H1 (cell line): Measurements from ENCODE around the gene ZNF423. TPM values are rescaled to one million over a fixed set of nuclear protein-coding genes. Genes with fewer than 3 reads are reported as not detected.

Experiments used
- CTCF ChIA-PET: fragments of 300-600 bp; sonication (Branson Sonifier 250); formaldehyde crosslinking; loops from one replicate; lab custom pipeline; 2021; ENCODE audit not compliant: partially characterized antibody; lab: Charles Lee
- POLR2A ChIA-PET: fragments of 300-600 bp; sonication (Branson Sonifier 250); formaldehyde crosslinking; loops from one replicate; lab custom pipeline; 2021; ENCODE audit warnings: inconsistent platforms; ENCODE audit not compliant: partially characterized antibody; lab: Charles Lee
- DNase-seq, 2 experiments: peaks; one replicate each; pipeline versions ENCODE4 v3.0.0 to v3.0.0-alpha.2; 2010 to 2022; ENCODE audit warnings: low spot score in 2 of 2, low read depth in 1 of 2, mixed read lengths in 1 of 2
- FAIRE-seq: peaks from 2 replicates; lab custom pipeline; 2011; peaks lifted over from hg19 to GRCh38; lab: Jason Lieb, UNC
- H2AFZ ChIP-seq: 2 replicates; pipeline ENCODE4 v1.8.1; 2012; ENCODE audit warnings: low read length, inconsistent platforms
- H2AK5ac ChIP-seq: 2 replicates; pipeline ENCODE4 v1.6.1; 2013; ENCODE audit warnings: low read depth, low read length
- H2BK120ac ChIP-seq: replicated peaks from 2 replicates; pipeline ENCODE3; 2013; ENCODE audit warnings: low read depth, low read length, inconsistent platforms
- H2BK12ac ChIP-seq: 2 replicates; pipeline ENCODE4 v1.6.1; 2013; ENCODE audit warnings: low read depth, low read length
- H2BK15ac ChIP-seq: 2 replicates; pipeline ENCODE4 v1.6.1; 2013; ENCODE audit warnings: low read length
- H2BK20ac ChIP-seq: 2 replicates; pipeline ENCODE4 v1.6.1; 2013; ENCODE audit warnings: low read length
- H2BK5ac ChIP-seq: 2 replicates; pipeline ENCODE4 v1.6.1; 2013; ENCODE audit warnings: low read depth, low read length
- H3K14ac ChIP-seq: 2 replicates; pipeline ENCODE4 v1.6.1; 2013; ENCODE audit warnings: inconsistent platforms; ENCODE audit not compliant: insufficient read length
- H3K18ac ChIP-seq: 2 replicates; pipeline ENCODE4 v1.6.1; 2013; ENCODE audit warnings: low read length; ENCODE audit errors: extremely low read depth
- H3K23ac ChIP-seq: 2 replicates; pipeline ENCODE4 v1.6.1; 2013; ENCODE audit warnings: inconsistent platforms; ENCODE audit not compliant: insufficient read length
- H3K23me2 ChIP-seq: 2 replicates; pipeline ENCODE4 v1.6.1; 2013; ENCODE audit warnings: low read depth, low read length
- H3K27ac ChIP-seq: 2 replicates; pipeline ENCODE4 v1.6.1; 2011; ENCODE audit warnings: low read depth, low read length, inconsistent platforms
- H3K27me3 ChIP-seq, 4 experiments: replicated peaks in 1 of 4; 1 replicate in 1 of 4; 2 replicates in 3 of 4; pipeline versions ENCODE4 v1.6.1 to v1.8.1; 2011 to 2013; ENCODE audit warnings: low read length in 3 of 4, mild to moderate bottlenecking in 3 of 4, inconsistent platforms in 2 of 4, mixed read lengths in 2 of 4, moderate library complexity in 1 of 4; ENCODE audit not compliant: control insufficient read depth in 3 of 4, insufficient read depth in 3 of 4; ENCODE audit errors: extremely low read depth in 1 of 4
- H3K36me3 ChIP-seq, 4 experiments: 2 replicates each; pipeline versions ENCODE4 v1.6.1 to v1.8.1; 2011 to 2013; ENCODE audit warnings: mild to moderate bottlenecking in 4 of 4, low read length in 3 of 4, moderate library complexity in 2 of 4, control low read depth in 1 of 4, inconsistent platforms in 1 of 4; ENCODE audit not compliant: insufficient read depth in 4 of 4, control insufficient read depth in 2 of 4
- H3K4ac ChIP-seq: replicated peaks from 2 replicates; pipeline ENCODE3; 2013; ENCODE audit warnings: low read length, low read depth, mixed read lengths, inconsistent platforms; ENCODE audit not compliant: insufficient read length
- H3K4me1 ChIP-seq, 4 experiments: replicated peaks in 1 of 4; 1 replicate in 1 of 4; 2 replicates in 3 of 4; pipeline versions ENCODE4 v1.6.1 to v1.8.1; 2011 to 2013; ENCODE audit warnings: low read length in 3 of 4, inconsistent platforms in 2 of 4, mixed read lengths in 1 of 4; ENCODE audit not compliant: insufficient read depth in 4 of 4, control insufficient read depth in 3 of 4
- H3K4me2 ChIP-seq, 2 experiments: 2 replicates each; pipeline versions ENCODE4 v1.6.1 to v1.8.1; 2011 to 2013; ENCODE audit warnings: low read depth in 2 of 2, low read length in 2 of 2, control low read depth in 1 of 2, inconsistent platforms in 1 of 2, mild to moderate bottlenecking in 1 of 2; ENCODE audit not compliant: insufficient read depth in 1 of 2
- H3K4me3 ChIP-seq, 4 experiments: fragments of 200-600, 300-600 bp in 1 of 4; sonication (generic), shearing (Covaris generic), sonication (Bioruptor Twin) in 1 of 4; 2 replicates each; pipeline versions ENCODE4 v1.5.1 to v1.8.1; 2011 to 2016; ENCODE audit warnings: low read length in 4 of 4, low read depth in 3 of 4, control low read depth in 2 of 4, inconsistent platforms in 2 of 4, mild to moderate bottlenecking in 2 of 4, mixed read lengths in 1 of 4, moderate library complexity in 1 of 4; ENCODE audit not compliant: insufficient read depth in 2 of 4; ENCODE audit errors: extremely low read depth in 1 of 4
- H3K56ac ChIP-seq: replicated peaks from 2 replicates; pipeline ENCODE3; 2013; ENCODE audit warnings: low read depth, mild to moderate bottlenecking, mixed read lengths, low read length, inconsistent platforms; ENCODE audit not compliant: insufficient read length
- H3K79me1 ChIP-seq: 2 replicates; pipeline ENCODE4 v1.6.1; 2013; ENCODE audit warnings: low read depth, low read length, control low read depth
- H3K79me2 ChIP-seq, 2 experiments: 2 replicates each; pipeline versions ENCODE4 v1.6.1 to v1.8.1; 2012 to 2013; ENCODE audit warnings: low read length in 2 of 2, mild to moderate bottlenecking in 2 of 2, inconsistent platforms in 1 of 2; ENCODE audit not compliant: insufficient read depth in 2 of 2, control insufficient read depth in 1 of 2
- H3K9ac ChIP-seq, 4 experiments: replicated peaks in 1 of 4; 1 replicate in 1 of 4; 2 replicates in 3 of 4; pipeline versions ENCODE4 v1.6.1 to v1.8.1; 2011 to 2013; ENCODE audit warnings: low read depth in 3 of 4, low read length in 3 of 4, control low read depth in 2 of 4, mild to moderate bottlenecking in 2 of 4, moderate library complexity in 2 of 4, inconsistent platforms in 1 of 4; ENCODE audit errors: extremely low read depth in 1 of 4
- H3K9me3 ChIP-seq, 2 experiments: 2 replicates each; pipeline versions ENCODE4 v1.6.1 to v1.8.1; 2012 to 2013; ENCODE audit warnings: mild to moderate bottlenecking in 2 of 2, moderate library complexity in 2 of 2, control low read depth in 1 of 2, inconsistent platforms in 1 of 2, low read depth in 1 of 2, low read length in 1 of 2, mixed read lengths in 1 of 2; ENCODE audit not compliant: insufficient read depth in 2 of 2
- H4K20me1 ChIP-seq, 2 experiments: replicated peaks in 1 of 2; 2 replicates each; pipeline versions ENCODE3 to v1.8.1; 2011 to 2013; ENCODE audit warnings: inconsistent platforms in 2 of 2, low read length in 2 of 2, mild to moderate bottlenecking in 1 of 2; ENCODE audit not compliant: insufficient read depth in 2 of 2, control insufficient read depth in 1 of 2
- H4K5ac ChIP-seq: 2 replicates; pipeline ENCODE4 v1.6.1; 2013; ENCODE audit warnings: low read length, low read depth, mixed read lengths, inconsistent platforms; ENCODE audit not compliant: insufficient read length
- H4K8ac ChIP-seq: 2 replicates; pipeline ENCODE4 v1.8.0; 2013; ENCODE audit warnings: mild to moderate bottlenecking, moderate library complexity, low read length, inconsistent platforms; ENCODE audit not compliant: insufficient read depth; ENCODE audit errors: extremely low read depth
- H4K91ac ChIP-seq: replicated peaks from 2 replicates; pipeline ENCODE3; 2013; ENCODE audit warnings: low read length, mixed read lengths, inconsistent platforms; ENCODE audit not compliant: insufficient read length
- CBX5 ChIP-seq: fragments of 300-800, 300-1000 bp; sonication (generic); IDR thresholded peaks from 2 replicates; pipeline ENCODE4 v1.7.1; 2016; ENCODE audit warnings: antibody characterized with exemption, low read length, low read depth
- CBX8 ChIP-seq: fragments of 300-800, 300-1000 bp; sonication (generic); IDR thresholded peaks from 2 replicates; pipeline ENCODE4 v1.7.1; 2016; ENCODE audit warnings: low read depth, low read length, borderline replicate concordance
- CHD2 ChIP-seq: IDR thresholded peaks from 2 replicates; pipeline ENCODE4 v1.6.1; 2012; ENCODE audit warnings: low read length, improper control_type of control experiment
- GTF2F1 ChIP-seq: IDR thresholded peaks from 2 replicates; pipeline ENCODE4 v1.6.1; 2012; ENCODE audit warnings: low read depth, low read length, improper control_type of control experiment, borderline replicate concordance
- NANOG ChIP-seq: IDR thresholded peaks from 2 replicates; pipeline ENCODE4 v1.6.1; 2011; ENCODE audit warnings: low read length, low read depth, mild to moderate bottlenecking, inconsistent platforms; ENCODE audit not compliant: insufficient read depth, poor library complexity, severe bottlenecking
- NRF1 ChIP-seq: IDR thresholded peaks from 2 replicates; pipeline ENCODE4 v1.6.1; 2011; ENCODE audit warnings: mild to moderate bottlenecking, low read depth, low read length, improper control_type of control experiment
- SIX5 ChIP-seq: IDR thresholded peaks from 2 replicates; pipeline ENCODE4 v1.6.1; 2011; ENCODE audit warnings: mild to moderate bottlenecking, low read depth, low read length
- WGBS, 2 experiments: shearing (Covaris generic) in 1 of 2; methylation state at CpG; one replicate each; pipeline versions ENCODE4 v1.1.6 to v1.1.7; 2013 to 2015; ENCODE audit warnings: low lambda C conversion rate in 2 of 2, mixed read lengths in 2 of 2, inconsistent platforms in 1 of 2, low coverage in 1 of 2, missing lambda C conversion rate in 1 of 2; ENCODE audit not compliant: insufficient replicate concordance in 2 of 2, insufficient coverage in 1 of 2, insufficient read length in 1 of 2; ENCODE audit errors: extremely low coverage in 1 of 2, missing lambda C conversion rate in 1 of 2; 5-methylcytosine and 5-hydroxymethylcytosine counted together
- polyA plus RNA-seq, 7 experiments: library from polyadenylated mRNA; depleted of rRNA in 3 of 7; stranded (reverse) in 5 of 7; unstranded in 2 of 7; fragments of >200 nt in 5 of 7; fragments of 200-250 nt in 2 of 7; gene quantifications; 1 replicate in 5 of 7; 2 replicates in 1 of 7; 4 replicates in 1 of 7; pipeline versions ENCODE4 v1.2.1 to v1.2.3, GENCODE V29; 2011 to 2013; ENCODE audit warnings: missing spikeins in 2 of 7, mixed read lengths in 2 of 7
- total RNA-seq: library from RNA; stranded (reverse); fragmentation: NEBNext Ultra II Directional; extraction: Animal tissue kit (Norgen Biotek cat#: 25700); gene quantifications from 2 replicates; pipeline ENCODE4 v1.2.1, GENCODE V29; 2021

Gene ZNF423
- total and polyA plus RNA-seq, 2 of the 8 experiments (the other 6 are each of a cell fraction or from before 2014, with no cell fraction given), result 38.2 to 52.3 TPM

DNA sequence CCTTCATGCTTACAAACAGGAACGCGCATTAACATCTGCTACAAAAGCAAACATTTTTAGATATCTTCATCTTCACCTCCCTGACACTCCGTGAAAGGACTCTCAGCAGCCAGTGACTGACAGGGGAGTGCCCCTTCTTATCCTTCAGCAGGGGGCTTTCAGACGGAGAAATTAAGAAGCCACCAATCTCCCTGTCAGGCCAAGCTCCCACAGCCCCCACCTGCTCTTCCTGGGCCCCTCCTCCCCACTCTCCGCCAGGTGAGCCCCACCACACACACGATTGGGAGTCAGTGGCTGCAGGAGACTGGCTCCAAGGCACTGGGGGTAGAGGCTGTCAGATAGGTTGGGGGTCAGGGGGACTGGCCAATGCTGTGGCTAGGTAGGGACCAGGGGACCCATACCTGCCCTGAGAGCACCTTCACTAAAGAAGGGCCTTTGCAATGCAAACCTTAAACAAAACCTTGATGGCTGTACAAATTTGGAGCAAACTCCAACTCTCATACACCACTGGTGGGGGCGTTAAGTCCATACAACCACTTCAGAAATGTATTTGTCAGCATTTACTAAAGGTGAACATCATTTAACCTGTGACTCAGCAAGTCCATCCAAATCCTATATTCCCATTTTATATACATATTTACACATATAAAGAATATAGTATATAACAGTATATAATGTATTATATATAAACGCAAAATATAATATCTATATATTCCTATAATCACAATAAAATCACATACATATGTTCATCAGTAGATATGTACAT is 232.2 kb downstream of the ZNF423 start:
- Histone ChIP-seq H4K91ac (no peak overlapping the region), H3K23me2 (peaks cover 23% of the 10 kb centered on the region), H3K9me3 (peaks cover under 1 to 1% of the 10 kb centered on the region in 2 experiments; a peak in 1 of 4 replicates), H3K4me2 (no peak overlapping the region), H3K18ac (no peak overlapping the region), H3K14ac (no peak overlapping the region), H2BK20ac (no peak overlapping the region), H2BK5ac (no peak overlapping the region), H2BK12ac (no peak overlapping the region), H3K79me2 (no peaks in the 10 kb centered on the region; a peak in 1 of 4 replicates), H3K27ac (no peak overlapping the region), H3K27me3 (no peaks in the 10 kb centered on the region), H3K4ac (no peak overlapping the region), H3K36me3 (peaks cover 0 to 8% (median under 1%) of the 10 kb centered on the region in 4 experiments; a peak in 1 of 8 replicates), H3K23ac (no peak overlapping the region), H4K5ac (no peak overlapping the region), H3K4me3 (no peak overlapping the region), H4K20me1 (peaks cover 0 to 9% of the 10 kb centered on the region in 2 experiments), H3K9ac (no peak overlapping the region), H2BK15ac (no peak overlapping the region), H3K4me1 (peaks cover 0 to 16% (median 10%) of the 10 kb centered on the region in 4 experiments; a peak in 6 of 7 replicates), H2AFZ (no peak overlapping the region), H2AK5ac (no peak overlapping the region), H2BK120ac (no peak overlapping the region), H4K8ac (no peak overlapping the region), H3K79me1 (peaks cover 2% of the 10 kb centered on the region; the same call in 1 of the 2 replicates), H3K56ac (no peak overlapping the region)
- ChIA-PET POLR2A (interaction anchor here (1.0 kb wide), 1 partner anchor 8 kb away, joined by 3 read pairs; no protein-coding TSS in a partner anchor), CTCF (interaction anchor here (0.6 to 0.7 kb wide), 2 partner anchors 9 to 171 kb away, joined by 3 read pairs; no protein-coding TSS in a partner anchor)
- DNase-seq (peak in 1 of 2 experiments; percentile 24), FAIRE-seq (no peak)
- WGBS, 2 experiments, result 87% methylated on average over 8 of the region's 8 CpGs; no CpG with 5 or more reads in 1 of the 2 experiments
- TF ChIP-seq GTF2F1, result no peak
- TF ChIP-seq CHD2, result no peak
- TF ChIP-seq CBX8, result no peak
- TF ChIP-seq CBX5, result no peak
- no peak for TF ChIP-seq NRF1
- no peak for TF ChIP-seq SIX5
- no peak for TF ChIP-seq NANOG
